ENCODE results near the gene JMJD7. TPM values are rescaled to one million over a fixed set of nuclear protein-coding genes. Genes with fewer than 3 reads are reported as not detected.

Gene JMJD7
- polyA plus RNA-seq, 1 donor from 2014 or later = 15.6 TPM

DNA sequence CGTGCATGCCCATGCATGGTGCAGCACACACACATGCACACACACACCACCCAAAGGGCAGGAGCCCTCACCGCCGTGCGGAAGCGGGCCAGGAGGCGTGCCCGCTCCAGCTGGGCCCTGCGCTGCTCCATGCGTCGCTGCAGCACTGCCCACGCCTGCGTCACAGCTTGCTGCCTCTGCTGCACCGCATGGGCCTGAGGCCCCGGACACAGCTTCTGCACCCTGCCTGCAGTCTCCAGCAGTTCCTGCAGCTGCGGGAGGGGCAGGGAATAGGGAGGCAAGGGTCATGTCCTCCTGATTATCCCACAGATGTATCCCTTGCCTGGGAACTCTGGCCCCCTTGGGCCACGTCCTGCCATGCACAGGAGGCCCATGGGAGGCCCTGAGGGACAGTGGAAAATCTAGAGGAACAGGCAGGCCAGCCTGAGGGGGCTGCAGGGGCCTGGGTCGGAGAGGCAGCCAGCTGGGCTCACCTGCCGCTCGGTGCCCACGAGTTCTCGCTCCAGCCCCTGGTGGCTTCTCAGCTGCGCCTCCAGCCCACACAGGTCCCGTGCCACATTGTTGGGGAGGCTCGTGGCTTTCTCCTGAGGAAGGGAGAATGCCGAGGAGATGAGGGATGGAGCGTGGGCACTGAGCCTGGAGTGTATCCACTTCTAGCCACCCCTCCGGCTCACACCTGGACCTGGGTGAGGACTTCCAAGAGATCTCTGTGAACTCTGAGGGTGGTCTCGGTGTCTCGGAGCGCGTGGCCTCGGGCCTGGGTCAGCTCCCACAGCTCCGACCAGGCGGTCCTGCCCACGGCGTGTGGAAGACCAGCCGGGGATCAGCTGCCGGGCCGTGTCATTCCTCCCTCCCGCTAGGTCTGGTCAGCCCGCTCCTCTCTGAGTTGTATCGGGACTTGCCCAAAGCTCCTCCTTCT is 42.1 kb downstream of the JMJD7 start:
- Mint-ChIP-seq H3K36me3 (no peaks in the 10 kb centered on the region), H3K9me3 (no peaks in the 10 kb centered on the region), H3K4me3 (peak overlapping the region in 1 of 4 donors; percentile 39), H3K27me3 (peaks cover 9% of the 10 kb centered on the region), H3K27ac (peak overlapping the region in 1 of 3 donors; percentile 47), H3K4me1 (peaks cover 0 to 5% (median 0%) of the 10 kb centered on the region in 3 donors)

DNA sequence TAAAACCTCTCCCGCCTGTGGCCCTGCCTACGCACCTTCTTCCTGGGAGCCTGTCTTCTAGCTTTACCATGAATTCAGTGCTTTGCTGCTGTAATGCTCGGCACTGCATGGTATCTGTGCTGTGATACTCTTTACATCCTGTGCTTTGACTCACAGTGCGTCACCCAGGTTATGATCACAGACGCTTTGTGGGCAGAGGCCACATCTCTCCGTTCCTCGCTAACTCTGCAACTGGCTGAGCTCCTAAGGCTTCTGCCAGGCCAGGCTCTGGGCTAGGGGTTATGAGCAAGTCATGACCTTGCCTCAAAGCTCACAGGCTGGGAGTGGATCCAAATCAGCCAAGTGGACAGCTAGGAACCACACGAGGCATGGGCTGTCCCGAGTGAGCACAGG is 42.8 kb downstream of the JMJD7 start:
- no peaks in the 10 kb centered on the region for H3K36me3 Mint-ChIP-seq
- peaks cover 11% of the 10 kb centered on the region for H3K27me3 Mint-ChIP-seq
- peak overlapping the region in 1 of 4 donors; percentile 39 for H3K4me3 Mint-ChIP-seq
- peaks cover 0 to 1% (median 0%) of the 10 kb centered on the region in 3 donors for H3K9me3 Mint-ChIP-seq
- H3K27ac Mint-ChIP-seq = no peak overlapping the region
- H3K4me1 Mint-ChIP-seq = peaks cover 0 to 7% (median 2%) of the 10 kb centered on the region in 3 donors

DNA sequence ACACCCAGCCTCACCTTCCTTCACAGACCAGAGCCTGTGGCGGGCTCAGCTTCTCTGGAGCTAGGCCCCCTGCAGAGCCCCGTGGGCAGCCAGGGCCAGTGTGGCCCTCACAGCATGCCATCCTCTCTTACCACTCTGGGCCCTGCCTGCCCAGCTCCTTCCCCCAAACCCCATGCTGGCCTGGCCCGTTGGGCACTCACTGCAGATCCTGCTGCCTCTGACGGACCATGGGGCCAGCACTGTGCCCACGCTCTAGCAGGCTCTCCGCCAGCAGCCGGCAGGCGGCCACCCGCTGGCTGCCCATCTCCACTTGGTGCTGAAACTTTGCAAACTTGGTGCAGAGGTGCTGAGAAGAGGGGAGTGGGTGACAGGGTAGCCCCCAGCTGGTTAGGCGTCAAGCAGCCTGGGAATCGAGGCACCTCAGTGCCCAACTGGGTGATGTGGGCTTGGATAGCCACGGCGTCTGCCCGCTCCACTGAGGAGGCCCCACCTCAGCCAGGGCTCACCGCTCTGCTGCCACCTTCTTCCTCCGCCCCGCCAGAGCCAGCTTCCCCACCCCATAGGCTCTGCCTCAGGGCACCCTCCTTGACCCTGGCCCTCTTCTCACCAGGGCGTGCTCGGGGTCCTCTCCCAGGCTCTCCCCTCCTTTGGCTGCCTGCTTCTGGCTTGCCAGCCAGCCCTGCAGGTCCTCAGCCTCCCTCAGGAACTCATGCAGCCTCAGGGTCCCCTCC is 43.4 kb downstream of the JMJD7 start:
- Mint-ChIP-seq H3K27ac (no peak overlapping the region), H3K9me3 (peaks cover 0 to 1% (median 0%) of the 10 kb centered on the region in 3 donors), H3K4me1 (peaks cover 0 to 12% (median 8%) of the 10 kb centered on the region in 3 donors), H3K4me3 (no peak overlapping the region), H3K27me3 (peaks cover 12% of the 10 kb centered on the region), H3K36me3 (no peaks in the 10 kb centered on the region)

- Mint-ChIP-seq H3K4me3 (no peak overlapping the region), H3K9me3 (peaks cover 0 to 1% (median 0%) of the 10 kb centered on the region in 3 donors), H3K27ac (no peak overlapping the region), H3K36me3 (no peaks in the 10 kb centered on the region), H3K27me3 (peaks cover 12% of the 10 kb centered on the region), H3K4me1 (peaks cover 0 to 12% (median 8%) of the 10 kb centered on the region in 3 donors)
Observed at GRCh38 chr15:41872166-41872747, 44.4 kb downstream of the JMJD7 start.

DNA sequence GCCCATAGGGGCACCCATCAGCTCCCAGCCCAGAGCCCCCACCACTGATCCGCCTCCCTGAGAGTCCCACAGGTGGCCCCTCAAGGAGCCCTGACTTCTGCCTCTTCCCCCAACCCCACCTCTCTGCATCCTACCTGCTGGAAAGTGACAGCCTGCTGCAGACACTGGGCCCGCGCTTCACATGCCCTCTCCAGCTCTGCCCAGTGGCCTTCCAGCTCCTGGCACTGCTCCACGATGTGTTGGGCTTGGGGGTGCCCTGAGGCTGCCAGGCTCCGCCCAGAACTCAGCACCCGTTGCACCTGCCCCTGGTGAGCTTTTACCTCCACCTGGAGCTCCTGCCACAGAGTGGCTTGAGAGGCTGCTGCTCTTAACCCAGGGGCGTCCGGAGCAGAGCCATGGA is 45.8 kb downstream of the JMJD7 start:
- no peaks in the 10 kb centered on the region for H3K36me3 Mint-ChIP-seq
- H3K27ac Mint-ChIP-seq = no peak overlapping the region
- peaks cover 0 to 1% (median 0%) of the 10 kb centered on the region in 3 donors for H3K9me3 Mint-ChIP-seq
- no peak overlapping the region for H3K4me3 Mint-ChIP-seq
- H3K4me1 Mint-ChIP-seq = peaks cover 0 to 11% (median 8%) of the 10 kb centered on the region in 3 donors
- H3K27me3 Mint-ChIP-seq = peaks cover 12% of the 10 kb centered on the region

DNA sequence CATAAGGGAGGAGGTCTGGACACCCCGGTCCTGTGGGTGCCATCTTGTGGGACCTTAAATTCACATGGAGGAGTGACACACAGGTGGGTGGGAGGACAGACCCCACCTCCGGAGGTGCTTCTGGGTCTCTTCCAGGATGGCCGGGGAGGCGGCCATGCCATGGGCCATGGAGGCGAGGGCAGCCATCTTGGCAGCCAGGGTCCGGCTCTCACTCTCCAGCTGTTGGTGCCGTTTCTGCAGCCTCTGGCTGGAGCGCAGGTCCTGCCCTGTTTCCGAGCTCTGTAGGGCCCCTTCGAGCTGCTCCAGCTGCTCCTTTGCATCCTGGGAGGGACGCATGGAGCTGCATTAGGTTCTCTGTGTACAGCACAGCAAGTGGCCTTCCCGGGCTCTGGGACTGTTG is 46.8 kb downstream of the JMJD7 start:
- H3K27me3 Mint-ChIP-seq = peaks cover 12% of the 10 kb centered on the region
- peaks cover 0 to 8% (median 8%) of the 10 kb centered on the region in 3 donors for H3K4me1 Mint-ChIP-seq
- H3K9me3 Mint-ChIP-seq = peaks cover 0 to 1% (median 0%) of the 10 kb centered on the region in 3 donors
- no peak overlapping the region for H3K27ac Mint-ChIP-seq
- no peaks in the 10 kb centered on the region for H3K36me3 Mint-ChIP-seq
- no peak overlapping the region for H3K4me3 Mint-ChIP-seq

GRCh38 chr15:41876007-41876406 is 48.1 kb downstream of the JMJD7 start:
- peaks cover 14% of the 10 kb centered on the region for H3K27me3 Mint-ChIP-seq
- H3K4me3 Mint-ChIP-seq = no peak overlapping the region

DNA sequence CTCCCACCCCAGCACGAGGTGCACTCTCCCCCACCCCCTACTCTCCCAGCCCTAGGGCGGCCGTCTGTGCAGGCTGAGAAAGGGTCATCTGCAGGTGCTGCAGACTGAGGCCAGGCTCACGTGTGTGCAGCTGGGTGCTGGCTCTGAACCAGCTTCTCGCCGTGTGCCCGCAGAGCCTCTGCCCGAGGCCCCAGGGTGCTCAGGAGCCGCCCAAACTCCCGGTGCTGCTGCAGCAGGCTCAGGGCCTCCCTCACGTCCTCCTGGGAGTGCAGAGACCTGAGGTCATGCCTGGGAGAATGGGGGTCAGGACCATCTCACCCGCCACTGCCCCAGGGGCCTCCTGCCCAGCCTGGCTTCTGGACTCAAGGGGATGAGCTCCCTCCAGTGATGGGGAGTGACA is 48.8 kb downstream of the JMJD7 start:
- H3K4me3 Mint-ChIP-seq = no peak overlapping the region
- H3K4me1 Mint-ChIP-seq = peaks cover 0 to 14% (median 8%) of the 10 kb centered on the region in 3 donors
- no peak overlapping the region for H3K27ac Mint-ChIP-seq
- H3K27me3 Mint-ChIP-seq = peaks cover 21% of the 10 kb centered on the region
- H3K36me3 Mint-ChIP-seq = no peaks in the 10 kb centered on the region
- H3K9me3 Mint-ChIP-seq = peaks cover 0 to 1% (median 0%) of the 10 kb centered on the region in 3 donors

More at GRCh38 chr15:41876007-41876406, 48.1 kb downstream of the JMJD7 start:
- H3K36me3 Mint-ChIP-seq = no peaks in the 10 kb centered on the region
- peak overlapping the region in 1 of 3 donors; percentile 78 for H3K27ac Mint-ChIP-seq
- peaks cover 0 to 1% (median 0%) of the 10 kb centered on the region in 3 donors for H3K9me3 Mint-ChIP-seq
- peaks cover 0 to 9% (median 8%) of the 10 kb centered on the region in 3 donors for H3K4me1 Mint-ChIP-seq

GRCh38 chr15:41877631-41878354 is 49.9 kb downstream of the JMJD7 start:
- H3K27ac Mint-ChIP-seq = no peak overlapping the region
- H3K36me3 Mint-ChIP-seq = no peaks in the 10 kb centered on the region
- H3K4me3 Mint-ChIP-seq = no peak overlapping the region
- H3K4me1 Mint-ChIP-seq = peaks cover 0 to 13% (median 10%) of the 10 kb centered on the region in 3 donors
- H3K9me3 Mint-ChIP-seq = peaks cover 0 to 1% (median 0%) of the 10 kb centered on the region in 3 donors
- H3K27me3 Mint-ChIP-seq = peaks cover 21% of the 10 kb centered on the region

DNA sequence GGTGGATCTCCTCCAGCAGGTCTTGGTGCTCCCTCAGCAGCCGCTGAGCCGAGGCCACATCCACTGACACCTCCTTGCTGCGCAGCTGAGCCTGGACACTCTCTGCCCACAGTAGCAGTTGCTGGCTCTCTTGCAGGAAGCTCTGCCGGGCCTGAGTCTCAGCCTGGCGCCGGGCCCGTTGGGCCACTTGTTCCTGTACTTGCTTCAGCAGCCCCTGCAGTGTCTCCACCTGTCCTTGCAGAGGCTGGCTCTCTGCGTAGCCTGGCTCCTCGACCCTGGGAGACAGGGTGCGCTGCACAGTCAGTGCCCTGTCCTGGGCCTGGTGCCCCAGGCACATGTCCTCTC is 50.4 kb downstream of the JMJD7 start:
- peaks cover 18% of the 10 kb centered on the region for H3K27me3 Mint-ChIP-seq
- H3K27ac Mint-ChIP-seq = no peak overlapping the region
- peaks cover 0 to 1% (median 0%) of the 10 kb centered on the region in 3 donors for H3K9me3 Mint-ChIP-seq
- no peaks in the 10 kb centered on the region for H3K36me3 Mint-ChIP-seq
- H3K4me3 Mint-ChIP-seq = no peak overlapping the region
- peaks cover 0 to 13% (median 12%) of the 10 kb centered on the region in 3 donors for H3K4me1 Mint-ChIP-seq

DNA sequence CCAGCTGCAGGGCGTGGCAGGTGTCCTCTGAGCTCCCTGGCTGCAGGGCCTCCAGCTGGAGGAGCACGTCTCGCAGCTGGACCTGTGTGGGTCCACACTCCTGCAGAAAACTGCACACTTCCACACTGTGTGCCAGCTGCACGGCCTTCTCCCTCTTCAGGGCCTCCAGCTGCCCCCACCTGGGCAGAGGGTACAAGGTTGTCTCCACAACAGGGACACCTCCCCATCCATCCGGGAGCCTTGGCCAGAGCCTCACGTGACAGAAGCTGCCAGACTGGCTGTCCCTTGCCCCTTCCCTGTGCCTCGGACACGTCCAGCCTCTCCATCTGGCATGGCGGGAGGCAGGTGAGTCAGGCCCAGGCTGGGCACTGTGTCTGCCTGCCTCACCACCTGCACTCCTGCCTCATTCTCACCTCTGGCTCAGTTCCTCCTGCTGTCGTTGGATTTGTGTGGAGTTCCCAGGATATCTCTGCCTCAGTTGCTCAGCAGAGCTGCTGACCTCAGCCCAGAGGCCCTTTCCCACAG is 51.5 kb downstream of the JMJD7 start:
- peaks cover 0 to 1% (median 0%) of the 10 kb centered on the region in 3 donors for H3K9me3 Mint-ChIP-seq
- peaks cover 15% of the 10 kb centered on the region for H3K27me3 Mint-ChIP-seq
- H3K27ac Mint-ChIP-seq = no peak overlapping the region
- no peaks in the 10 kb centered on the region for H3K36me3 Mint-ChIP-seq
- H3K4me3 Mint-ChIP-seq = no peak overlapping the region
- H3K4me1 Mint-ChIP-seq = peaks cover 0 to 15% (median 13%) of the 10 kb centered on the region in 3 donors

DNA sequence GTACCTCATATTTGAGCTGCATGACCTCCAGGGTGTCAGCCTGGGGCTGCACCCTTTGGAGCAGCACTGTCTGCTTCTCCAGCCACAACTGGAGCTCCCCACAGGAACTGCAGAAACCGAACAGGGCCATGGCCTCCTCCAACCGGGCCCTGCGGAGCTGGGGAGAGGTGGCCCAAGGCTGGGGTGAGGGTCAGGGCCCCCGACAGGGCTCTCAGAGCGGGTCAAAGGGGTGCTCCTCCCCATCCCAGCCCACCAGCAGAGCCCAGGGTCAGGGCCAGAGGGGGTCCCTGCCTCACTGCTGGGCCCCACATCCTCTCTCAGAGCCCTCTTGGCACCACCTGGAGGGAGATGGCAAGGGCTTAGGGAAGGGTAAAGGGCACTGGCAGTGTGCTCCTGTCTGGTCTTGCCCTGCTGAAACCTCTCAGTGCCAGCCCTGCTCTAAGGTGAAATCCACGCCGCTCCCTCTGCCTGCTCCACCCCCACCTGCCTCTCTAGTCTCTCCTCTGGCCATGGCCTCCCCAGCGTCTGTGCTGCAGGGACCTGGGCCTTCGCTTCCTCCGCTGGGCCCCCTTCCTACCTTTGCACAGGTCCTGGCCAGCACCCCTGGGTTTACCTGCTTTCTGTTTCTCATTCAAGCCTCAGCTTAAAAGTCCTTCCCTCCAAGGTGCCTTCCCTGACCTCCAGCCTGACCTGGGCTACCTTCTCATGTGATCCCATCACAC is 52.4 kb downstream of the JMJD7 start:
- Mint-ChIP-seq H3K9me3 (peaks cover 0 to under 1% (median 0%) of the 10 kb centered on the region in 3 donors), H3K27me3 (peaks cover 14% of the 10 kb centered on the region), H3K36me3 (no peaks in the 10 kb centered on the region), H3K27ac (no peak overlapping the region), H3K4me3 (no peak overlapping the region), H3K4me1 (peaks cover 0 to 18% (median 12%) of the 10 kb centered on the region in 3 donors)

DNA sequence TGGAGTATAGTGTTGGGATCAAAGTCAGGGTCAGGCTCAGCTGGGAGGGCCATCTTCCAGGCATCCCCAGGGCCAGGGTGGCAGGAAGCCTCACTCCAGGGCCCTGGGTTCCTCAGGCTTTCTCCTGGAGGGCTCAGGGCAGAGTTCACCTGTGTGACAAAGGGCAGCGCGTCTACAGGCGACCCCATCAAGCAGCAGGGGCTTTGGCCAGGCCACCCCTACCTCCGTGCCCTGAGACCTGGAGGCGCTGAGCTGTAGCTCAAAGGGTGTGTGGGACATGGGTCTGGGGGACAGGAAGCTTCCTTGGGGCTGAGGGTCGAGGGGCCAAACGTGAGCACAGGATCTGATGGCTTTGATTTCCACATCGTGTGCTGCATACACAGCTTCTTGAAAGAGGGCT is 53.2 kb downstream of the JMJD7 start:
- Mint-ChIP-seq H3K27me3 (peaks cover 13% of the 10 kb centered on the region), H3K4me3 (peak overlapping the region in 1 of 4 donors; percentile 75), H3K4me1 (peaks cover 0 to 13% (median 9%) of the 10 kb centered on the region in 3 donors), H3K9me3 (no peaks in the 10 kb centered on the region), H3K36me3 (no peaks in the 10 kb centered on the region), H3K27ac (peak overlapping the region in 1 of 3 donors; percentile 54)

Data from IgD-negative memory B cell (primary cell).